ENCODE measurements around the gene CBARP.
"Not testable (repeated sequence)": the region's sequence is repeated elsewhere in the genome, so short reads cannot be mapped to it uniquely, and the experiment has no call there.

The CBARP gene

GRCh38 chr19:1206864-1207450, 30.8 kb downstream of the CBARP start:
- no peak for DNase-seq

- DNase-seq = no peak
Observed at GRCh38 chr19:1206150-1206863, 31.5 kb downstream of the CBARP start.

- DNase-seq = peak; percentile 97
Observed at GRCh38 chr19:1205114-1206099, 32.4 kb downstream of the CBARP start, which contains the start of gene STK11. TSS of gene STK11 (plus strand) at chr19:1205778. CDS start at chr19:1206914, 1,136 bp downstream.

GRCh38 chr19:1200614-1201013, 37.2 kb downstream of the CBARP start:
- DNase-seq = not testable (repeated sequence)

- DNase-seq = no peak
Observed at GRCh38 chr19:1199531-1199930, 38.3 kb downstream of the CBARP start.

GRCh38 chr19:1189419-1189818, 48.4 kb downstream of the CBARP start:
- no peak for DNase-seq

- DNase-seq = no peak
Observed at GRCh38 chr19:1183543-1184172, 54.1 kb downstream of the CBARP start.

- DNase-seq = no peak
Observed at GRCh38 chr19:1182727-1183126, 55.1 kb downstream of the CBARP start.

- DNase-seq = no peak
Observed at GRCh38 chr19:1182068-1182467, 55.7 kb downstream of the CBARP start.

GRCh38 chr19:1181606-1182005, 56.2 kb downstream of the CBARP start:
- peak; percentile 0 for DNase-seq
